Measurements from ENCODE around the gene RAX2.
"Not testable (repeated sequence)": the region's sequence is repeated elsewhere in the genome, so short reads cannot be mapped to it uniquely, and the experiment has no call there.

Gene RAX2

DNA sequence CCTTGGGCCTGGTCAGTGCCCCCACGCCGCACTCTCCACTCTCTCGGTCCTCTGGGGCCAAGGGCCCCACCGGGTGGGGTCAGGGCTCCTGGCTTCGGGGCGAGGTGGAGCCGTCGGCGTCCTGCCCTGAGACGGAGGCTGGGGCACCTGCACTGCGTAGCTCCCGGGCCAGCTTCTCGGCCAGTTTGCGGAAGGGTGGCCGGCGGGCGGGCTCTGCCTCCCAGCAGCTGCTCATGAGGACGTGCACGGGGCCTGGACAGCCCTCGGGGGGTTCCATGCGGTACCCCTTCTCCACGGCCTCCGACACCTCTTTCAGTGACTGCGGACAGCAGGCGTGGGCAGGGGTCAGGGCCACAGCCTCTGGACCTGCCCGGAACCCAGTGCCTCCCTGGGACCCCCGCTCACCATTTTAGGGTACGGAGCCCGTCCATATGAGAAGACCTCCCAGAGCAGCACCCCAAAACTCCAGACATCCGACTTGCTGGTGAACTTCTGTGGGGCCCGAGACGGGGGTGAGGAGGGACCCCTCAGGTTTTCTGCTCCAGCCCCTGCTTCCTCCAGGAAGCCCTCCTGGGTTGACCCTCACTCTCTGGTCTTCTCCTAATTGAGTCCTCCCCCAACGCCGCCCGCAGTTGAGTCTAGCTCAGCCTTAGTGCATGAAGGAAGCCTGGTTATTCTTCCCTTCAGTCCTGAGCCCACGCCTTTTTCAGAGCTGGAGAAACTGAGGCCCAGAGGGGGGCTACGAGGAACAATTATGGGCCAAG is 6.3 kb upstream of the RAX2 start:
- no peak for DNase-seq (ENCODE audit: low read depth in 3 of 3, low spot score in 1 of 3)

DNA sequence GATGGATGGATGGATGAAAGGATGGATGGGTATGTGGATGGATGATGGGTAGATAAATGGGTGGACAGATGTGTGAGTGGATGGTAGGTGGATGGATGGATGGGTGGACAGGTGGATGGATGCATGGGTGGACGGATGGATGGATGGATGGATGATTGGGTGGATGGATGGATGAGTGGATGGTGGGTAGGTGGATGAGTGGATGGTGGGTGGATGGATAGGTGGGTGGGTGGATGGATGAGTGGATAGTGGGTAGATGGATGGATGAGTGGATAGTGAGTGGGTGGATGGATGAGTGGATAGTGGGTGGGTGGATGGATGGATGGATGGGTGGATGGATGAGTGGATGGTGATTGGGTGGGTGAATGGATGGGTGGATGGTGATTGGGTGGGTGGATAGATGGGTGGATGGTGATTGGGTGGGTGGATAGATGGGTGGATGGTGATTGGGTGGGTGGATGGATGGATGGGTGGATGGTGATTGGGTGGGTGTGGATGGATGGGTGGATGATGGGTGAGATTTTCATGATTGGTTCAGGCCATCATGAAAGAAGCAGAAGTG is 4.5 kb upstream of the RAX2 start:
- DNase-seq (ENCODE audit: low read depth in 3 of 3, low spot score in 1 of 3), result no peak

DNA sequence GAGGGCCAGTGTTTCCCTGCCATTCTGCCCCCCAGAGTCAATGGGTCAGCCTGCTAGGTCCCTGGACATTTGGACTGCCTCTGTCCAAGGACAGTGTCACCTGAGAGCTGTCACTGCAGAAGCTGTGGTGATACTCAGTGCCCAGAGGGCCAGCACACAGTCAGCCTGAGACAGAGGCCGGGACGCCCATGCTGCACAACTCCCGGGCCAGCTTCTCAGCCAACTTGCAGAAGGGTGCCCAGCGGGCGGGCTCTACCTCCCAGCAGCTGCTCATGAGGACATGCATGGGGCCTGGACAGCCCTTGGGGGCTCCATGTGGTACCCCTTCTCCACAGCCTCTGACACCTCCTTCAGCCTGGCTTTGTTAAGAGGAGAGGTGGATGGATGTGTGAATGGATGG is 3.8 kb upstream of the RAX2 start:
- DNase-seq (ENCODE audit: low read depth in 3 of 3, low spot score in 1 of 3), result no peak

DNA sequence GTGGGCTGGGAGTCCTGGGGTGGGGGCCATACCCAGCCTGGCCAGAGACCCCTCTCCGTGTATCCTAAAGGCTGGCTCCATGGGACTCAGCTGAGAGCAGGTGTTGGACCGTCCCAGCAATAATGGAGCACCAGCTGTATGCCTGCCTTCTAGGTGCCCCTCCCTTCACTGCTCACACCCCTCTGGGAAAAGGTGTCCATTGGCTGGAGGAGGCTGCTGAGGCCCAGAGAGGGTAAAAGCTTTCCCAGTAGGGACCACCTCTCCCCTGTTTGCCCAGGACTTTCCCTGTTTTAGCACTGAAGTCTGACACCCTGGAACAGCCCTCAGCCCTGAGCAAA is 3.3 kb upstream of the RAX2 start:
- no peak for DNase-seq (ENCODE audit: low read depth in 3 of 3, low spot score in 1 of 3)

DNA sequence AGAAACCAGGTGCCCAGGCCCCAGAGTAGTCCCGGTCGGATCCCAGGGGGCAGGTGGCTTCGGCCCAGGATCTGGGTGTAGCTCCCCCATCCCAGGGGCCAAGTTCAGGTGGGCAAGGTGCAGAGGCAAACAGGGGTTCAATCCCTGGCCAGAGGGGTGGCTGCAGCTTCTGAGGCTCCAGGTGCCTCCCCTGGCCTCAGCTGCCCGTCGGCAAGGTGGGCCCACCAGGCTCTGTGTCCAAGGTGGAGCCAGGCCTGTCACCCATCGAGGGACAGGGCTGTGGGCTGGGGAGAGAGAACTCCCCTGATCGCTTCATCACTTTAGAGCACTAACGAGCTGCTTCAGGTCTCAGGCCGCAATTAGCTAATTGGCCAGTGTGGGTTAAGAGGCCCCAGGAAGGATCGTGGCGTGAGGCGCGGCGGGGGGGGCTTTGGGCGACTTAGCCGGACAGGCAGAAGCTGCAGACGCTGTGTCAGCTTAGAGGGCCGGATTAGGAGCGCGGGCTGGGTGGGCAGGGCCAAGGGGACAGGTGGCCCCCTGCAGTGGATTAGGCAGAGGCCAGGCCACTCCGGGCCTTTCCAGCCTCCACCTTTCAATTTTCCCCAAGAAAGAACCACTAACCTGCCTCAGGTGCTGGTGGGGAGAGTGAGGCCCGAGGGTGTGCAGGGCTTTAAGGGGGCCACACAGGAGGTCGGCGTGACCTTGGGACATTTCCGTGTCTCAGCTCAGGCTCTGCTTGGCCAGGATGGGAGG is 2.8 kb upstream of the RAX2 start:
- no peak for DNase-seq (ENCODE audit: low read depth in 3 of 3, low spot score in 1 of 3)

DNA sequence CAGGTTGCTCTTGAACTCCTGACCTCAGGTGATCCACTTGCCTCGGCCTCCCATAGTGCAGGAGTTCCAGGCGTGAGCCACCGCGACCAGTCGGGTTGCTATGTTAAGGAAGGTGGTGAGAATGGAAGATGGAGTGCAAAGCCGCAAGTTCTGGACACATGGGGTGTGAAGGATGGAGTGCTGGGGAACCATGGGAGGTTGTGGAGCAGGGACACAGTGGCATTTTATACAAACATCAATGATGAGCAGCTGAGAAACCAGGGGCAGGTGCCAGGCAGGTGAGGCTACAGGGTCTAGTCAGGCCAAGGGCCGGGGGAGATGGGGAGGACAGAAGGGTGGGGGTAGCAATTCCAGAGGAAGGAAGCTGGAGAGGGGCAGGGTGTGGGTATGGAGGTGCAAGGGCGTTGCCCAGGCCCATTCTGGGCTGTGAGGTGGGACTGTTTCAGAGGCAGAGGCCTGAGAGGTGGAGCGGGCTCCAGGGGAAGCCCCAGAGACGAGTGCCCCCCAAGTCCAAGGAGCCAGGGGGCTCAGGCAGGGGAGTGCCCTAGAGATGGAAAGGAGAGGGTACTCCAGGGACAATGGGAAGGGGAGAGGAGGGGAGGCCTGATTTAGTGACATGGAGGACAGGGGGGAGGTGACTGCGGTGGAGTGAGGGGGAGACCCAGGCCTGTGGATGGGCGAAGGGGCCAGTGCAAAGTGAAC is 1.9 kb upstream of the RAX2 start:
- no peak for DNase-seq (ENCODE audit: low read depth in 3 of 3, low spot score in 1 of 3)

DNA sequence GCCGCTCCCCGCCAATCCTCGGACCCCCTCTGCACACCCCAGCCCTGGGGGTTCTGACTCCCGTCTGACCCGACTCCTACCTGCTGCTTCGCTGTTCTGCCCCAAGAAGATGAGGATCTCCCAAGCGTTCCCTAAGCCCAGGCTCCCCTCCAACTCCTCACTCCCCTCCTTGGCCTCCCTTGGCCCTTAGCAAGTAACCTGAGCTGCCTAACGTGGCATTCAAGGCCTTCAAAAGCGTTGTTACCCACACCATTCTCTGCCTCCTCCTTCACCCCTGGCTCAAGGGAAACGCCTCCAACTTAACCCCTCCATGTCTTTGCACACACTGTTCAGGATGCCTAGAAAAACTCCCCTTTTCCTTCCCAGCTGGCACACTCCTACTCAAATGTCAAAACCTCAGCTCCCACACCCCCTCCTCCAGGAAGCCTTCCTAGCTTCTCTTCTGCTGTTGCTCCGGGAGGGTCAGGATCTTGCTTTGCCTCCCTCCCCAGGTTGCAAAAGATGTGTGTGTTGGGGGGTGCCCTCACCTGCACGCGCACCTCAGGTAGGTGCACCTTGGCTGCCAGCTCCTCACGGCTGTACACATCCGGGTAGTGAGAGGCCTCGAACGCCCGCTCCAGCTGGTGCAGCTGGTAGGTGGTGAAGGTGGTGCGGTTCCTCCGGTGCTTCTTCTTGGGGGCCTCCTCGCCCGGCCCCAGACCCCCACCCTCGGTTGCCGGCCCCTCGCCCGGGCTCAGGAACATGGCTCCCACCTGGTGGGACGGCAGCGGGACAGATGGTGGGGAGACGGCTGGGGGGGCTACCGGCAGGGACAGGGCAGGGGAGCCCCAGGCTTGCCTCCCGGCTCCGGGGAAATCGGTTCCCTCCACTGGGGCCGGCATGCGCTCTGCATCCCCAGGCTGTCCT is 775 bp downstream of the RAX2 start:
- no peak for DNase-seq (ENCODE audit: low read depth in 3 of 3, low spot score in 1 of 3)

DNA sequence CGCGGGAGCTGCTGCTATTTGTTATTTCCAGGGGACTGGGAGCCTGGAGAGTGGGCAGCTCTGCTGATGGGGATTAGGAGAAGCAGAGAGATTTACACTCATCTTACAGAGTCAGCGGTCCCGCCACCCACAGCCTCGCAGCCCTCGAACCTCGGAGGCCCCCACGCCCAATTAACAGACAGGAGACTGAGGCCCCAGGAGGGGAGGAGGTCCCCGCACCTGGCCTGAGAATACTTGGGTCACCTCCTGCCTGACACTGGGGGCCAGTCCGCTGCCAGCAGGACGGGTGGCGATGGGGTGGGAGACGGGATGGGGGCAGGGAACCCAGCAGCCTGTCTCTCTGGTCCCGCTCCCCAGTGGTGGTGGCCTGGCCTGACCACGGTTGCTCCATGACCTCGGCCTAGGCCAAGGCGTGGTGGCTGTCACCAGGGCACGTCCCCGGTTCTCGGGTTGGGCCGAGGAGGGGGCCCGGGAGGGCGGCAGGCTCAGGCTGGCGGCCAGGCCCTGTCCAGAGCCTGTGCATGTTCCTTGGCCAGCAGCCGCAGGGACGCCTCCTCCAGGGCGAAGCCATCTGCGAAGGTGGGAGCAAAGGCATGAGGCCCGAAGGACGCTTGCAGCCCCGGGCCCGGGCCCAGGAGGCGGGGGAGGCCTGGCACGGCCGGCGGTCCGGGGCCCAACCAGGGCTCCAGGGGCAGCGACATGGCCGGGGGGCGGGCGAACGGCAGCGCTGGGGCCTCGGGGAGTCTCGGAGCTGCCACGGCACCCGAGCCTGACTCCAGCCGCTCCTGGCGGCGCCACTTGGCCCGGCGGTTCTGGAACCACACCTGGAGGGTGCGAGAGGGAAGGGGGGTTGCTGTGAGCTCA is 1.7 kb downstream of the RAX2 start:
- no peak for DNase-seq (ENCODE audit: low read depth in 3 of 3, low spot score in 1 of 3)

DNA sequence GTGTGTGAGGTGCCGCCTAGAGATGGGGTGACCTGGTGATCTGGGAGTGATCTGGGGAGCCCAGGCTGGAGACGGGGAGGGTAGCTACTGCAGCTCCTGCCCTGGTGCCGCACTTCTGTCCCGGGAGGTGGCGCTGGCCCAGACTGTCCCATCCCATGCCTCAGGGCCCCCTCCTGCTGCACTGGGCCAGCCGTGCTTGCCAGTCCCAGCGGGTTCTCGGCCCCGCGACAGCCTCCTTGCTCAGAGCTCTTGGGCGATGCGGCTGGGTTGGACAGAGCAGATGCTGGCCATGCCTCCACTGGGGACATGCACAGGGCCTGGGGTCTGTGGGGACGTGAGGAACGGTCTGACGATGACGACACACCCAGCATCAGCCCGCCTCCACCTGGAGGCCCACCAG is 2.5 kb downstream of the RAX2 start:
- no peak for DNase-seq (ENCODE audit: low read depth in 3 of 3, low spot score in 1 of 3)

DNA sequence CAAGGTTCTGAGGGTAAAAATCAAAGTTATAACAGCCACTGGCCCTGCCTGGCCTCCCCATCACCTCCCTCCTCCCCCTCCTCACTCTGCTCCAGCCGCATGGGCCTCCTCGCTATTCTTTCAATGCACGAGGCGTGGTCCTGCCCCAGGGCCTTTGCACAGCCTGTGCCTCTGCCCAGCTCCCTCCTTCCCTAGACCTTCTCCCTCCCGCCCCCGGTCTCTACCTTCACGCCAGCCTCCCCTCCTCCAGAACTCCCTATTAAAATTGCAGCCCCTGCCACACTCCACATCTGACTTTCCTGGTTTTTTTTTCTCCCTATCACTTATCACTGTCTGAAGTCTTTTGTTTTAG is 3.3 kb downstream of the RAX2 start:
- DNase-seq (ENCODE audit: low read depth in 3 of 3, low spot score in 1 of 3), result no peak

DNA sequence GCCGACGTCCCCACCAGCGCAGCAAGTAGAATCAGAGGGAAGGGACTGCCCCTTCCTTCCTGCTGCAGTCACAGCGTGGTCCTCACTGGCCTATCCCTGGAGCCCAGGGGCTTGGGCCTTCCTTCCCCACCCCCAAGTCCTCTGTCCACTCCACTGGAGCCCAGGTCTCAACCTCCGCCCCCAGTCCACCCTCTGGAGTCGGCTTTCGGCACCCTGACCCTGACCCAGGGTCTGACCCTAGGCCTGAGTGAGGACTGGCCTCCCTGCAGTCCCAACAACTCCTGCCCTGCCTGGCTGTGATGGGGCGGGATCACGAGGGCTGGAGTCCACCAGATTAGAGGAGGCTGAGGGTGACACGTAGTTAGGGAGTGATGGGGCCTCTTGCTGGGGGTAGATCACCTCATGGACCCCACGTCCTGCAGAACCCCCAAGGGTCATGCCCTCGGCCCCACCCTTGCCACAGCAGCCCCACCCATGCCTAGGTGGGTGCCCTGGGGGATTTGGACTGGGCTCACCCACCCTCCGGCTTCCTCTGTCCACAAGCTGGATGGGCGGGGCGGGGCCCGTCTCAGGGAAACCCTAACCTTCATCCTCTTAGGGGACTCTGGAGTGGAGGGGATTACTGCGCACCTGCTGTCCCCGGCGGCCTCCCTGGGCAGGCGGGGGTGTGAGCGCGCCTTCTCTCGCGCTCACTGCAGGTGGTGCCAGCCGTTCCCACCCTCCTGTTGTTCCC is 3.8 kb downstream of the RAX2 start:
- DNase-seq (ENCODE audit: low read depth in 3 of 3, low spot score in 1 of 3), result no peak

DNA sequence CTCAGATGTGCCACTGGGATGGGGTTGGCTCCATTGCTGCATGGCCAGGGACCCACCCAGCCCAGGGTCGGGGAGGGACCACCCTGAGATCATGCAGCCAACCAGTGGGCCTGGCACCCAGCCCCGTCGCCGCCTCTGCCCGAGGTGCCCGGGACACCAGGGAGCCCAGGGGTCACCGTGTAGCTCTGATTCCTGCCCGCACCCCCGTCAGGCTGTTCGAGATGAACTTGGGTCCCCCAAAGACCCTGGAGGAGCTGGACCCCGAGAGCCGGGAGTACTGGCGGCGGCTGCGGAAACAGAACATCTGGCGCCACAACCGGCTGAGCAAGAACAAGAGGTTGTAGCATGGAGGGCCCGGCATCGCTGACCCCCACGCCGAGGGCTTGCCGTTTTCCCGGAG is 5.0 kb downstream of the RAX2 start:
- DNase-seq (ENCODE audit: low read depth in 3 of 3, low spot score in 1 of 3), result no peak

DNA sequence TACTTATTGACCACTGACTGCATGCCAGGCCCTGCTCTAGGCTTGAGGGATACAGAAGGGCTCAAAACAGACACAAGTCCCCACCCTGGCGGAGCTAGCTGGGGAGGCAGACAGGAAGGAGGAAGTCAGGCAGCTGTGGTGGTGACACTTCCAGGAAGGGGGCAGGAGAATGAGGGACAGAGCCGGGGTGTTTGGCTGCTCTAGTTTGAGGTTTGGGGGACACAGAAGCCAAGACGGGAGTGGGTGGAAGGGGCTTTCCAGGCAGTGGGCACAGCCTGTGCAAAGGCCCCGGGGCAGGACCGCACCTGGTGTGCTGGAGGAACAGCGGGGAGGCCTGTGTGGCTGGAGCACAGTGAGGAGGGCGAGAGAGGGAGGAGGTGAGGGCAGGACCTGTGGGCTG is 5.5 kb downstream of the RAX2 start:
- DNase-seq (ENCODE audit: low read depth in 3 of 3, low spot score in 1 of 3), result no peak

DNA sequence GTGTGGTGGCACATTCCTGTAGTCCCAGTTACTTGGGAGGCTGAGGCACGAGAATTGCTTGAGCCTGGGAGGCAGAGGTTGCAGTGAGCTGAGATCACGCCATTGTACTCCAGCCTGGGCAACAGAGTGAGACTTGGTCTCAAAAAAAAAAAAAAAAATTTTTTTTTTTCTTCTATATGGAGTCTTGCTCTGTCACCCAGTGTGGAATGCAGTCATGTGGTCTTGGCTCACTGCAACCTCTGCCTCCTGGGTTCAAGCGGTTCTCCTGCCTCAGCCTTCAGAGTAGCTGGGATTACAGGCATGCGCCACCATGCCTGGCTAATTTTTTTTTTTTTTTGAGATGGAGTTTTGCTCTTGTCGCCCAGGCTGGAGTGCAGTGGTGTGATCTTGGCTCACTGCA is 6.3 kb downstream of the RAX2 start:
- not testable (repeated sequence) for DNase-seq (ENCODE audit: low read depth in 3 of 3, low spot score in 1 of 3)

DNA sequence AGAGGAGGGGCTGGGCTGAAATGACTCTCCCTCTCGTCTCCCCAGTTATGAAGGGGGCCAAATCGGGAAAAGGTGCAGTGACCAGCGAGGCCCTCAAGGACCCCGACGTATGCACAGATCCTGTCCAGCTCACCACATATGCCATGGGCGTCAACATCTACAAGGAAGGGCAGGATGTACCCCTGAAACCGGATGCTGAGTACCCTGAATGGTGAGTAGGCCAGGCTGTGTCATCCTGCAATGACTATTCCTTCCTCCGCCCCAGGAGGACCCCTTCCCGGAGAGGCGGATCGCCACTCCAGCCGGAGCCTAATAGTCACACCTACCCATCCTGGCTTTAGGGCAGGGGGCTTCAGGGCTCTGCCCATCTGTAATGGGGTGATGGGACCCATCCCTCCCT is 6.9 kb downstream of the RAX2 start:
- no peak for DNase-seq (ENCODE audit: low read depth in 3 of 3, low spot score in 1 of 3)

DNA sequence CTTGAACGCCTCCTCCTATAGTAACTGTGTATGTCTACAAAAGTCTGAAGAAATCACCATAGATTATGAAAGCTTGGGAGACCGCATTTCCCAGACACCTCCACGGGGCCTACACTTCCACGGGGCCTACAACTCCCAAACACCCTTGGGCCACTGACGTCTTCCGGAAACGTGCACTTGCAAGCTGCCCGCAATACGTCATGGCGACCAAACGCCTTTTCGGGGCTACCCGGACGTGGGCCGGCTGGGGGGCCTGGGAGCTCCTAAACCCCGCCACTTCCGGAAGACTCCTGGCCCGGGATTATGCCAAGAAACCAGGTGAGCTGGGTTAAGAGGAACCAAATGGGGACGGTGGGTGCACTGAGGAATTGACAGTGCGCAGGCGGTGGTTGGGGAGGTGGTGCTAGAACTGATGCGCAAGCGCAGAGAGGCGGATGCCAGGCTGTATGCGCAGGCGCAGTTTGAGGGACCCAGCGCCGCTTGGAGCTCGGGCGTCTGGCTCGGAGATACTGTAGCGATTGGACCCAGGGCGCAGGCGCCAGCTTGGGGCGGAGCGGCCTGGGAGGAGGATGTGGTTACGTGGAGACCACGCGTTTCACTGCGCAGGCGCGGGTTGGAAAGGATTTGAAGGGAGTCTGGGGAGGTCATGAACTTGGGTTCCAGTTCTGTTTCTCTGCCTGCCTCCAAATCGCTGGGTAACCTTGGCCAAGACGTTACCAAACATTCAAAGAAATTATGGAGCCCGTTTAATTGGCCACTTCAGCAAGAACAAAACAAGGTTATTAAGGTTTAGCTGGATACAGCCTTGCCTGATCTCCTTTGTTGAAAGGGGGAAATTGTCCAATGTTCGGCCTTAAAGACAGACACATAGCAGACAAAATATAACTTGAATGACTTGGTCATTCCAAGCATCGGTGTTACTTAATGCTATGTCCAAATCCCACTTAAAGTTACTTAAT is 9.2 kb downstream of the RAX2 start, which contains the start of gene MRPL54:
Gene MRPL54 (plus strand): TSS at position 182 of the 959 bp plus-strand sequence. CDS start 19 bp downstream, at position 201.
- peak; percentile 98 to 99 (median 98) for DNase-seq (ENCODE audit: low read depth in 3 of 3, low spot score in 1 of 3)

DNA sequence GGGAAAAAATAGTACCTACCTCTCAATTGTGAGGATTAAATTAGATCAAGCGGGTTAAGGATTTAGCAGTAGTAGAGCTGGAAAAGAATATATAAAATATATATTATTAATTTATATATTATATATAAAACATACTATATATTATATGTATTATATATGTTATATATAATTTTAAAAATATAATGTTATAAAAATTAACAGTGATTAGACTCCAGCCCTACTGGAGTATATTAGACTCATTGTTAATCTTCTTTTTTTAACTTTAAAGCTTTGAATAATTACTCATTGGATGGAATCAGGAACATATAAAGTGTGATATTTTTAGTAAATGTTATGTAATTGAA is 9.9 kb downstream of the RAX2 start:
- no peak for DNase-seq (ENCODE audit: low read depth in 3 of 3, low spot score in 1 of 3)
